Upper lobe of left lung (tissue), 6 donors: ENCODE measurements around the gene IFNG. TPM values are rescaled to one million over a fixed set of nuclear protein-coding genes. Genes with fewer than 3 reads are reported as not detected.

Experiments
- ATAC-seq, 2 donors: fragments of 200-7000 bp; cut with Tn5 transposase; one replicate each; pipeline ENCODE4 v1.9.1; 2022; ENCODE audit warnings: mild to moderate bottlenecking in 2 of 2, moderate library complexity in 2 of 2; ENCODE audit not compliant: low FRiP score in 2 of 2
- DNase-seq, 2 donors: peaks; one replicate each; pipeline ENCODE4 v3.0.0-alpha.2; 2019 to 2020
- H3K27ac ChIP-seq, 4 donors: fragments of 200-600 bp; sonication (generic); one replicate each; pipeline ENCODE4 v1.5.1; 2016 to 2019
- H3K27me3 ChIP-seq, 4 donors: fragments of 200-600 bp; sonication (generic); one replicate each; pipeline ENCODE4 v1.5.1; 2017 to 2019
- H3K36me3 ChIP-seq, 4 donors: fragments of 200-600 bp; sonication (generic); one replicate each; pipeline ENCODE4 v1.5.1; 2016 to 2019
- H3K4me1 ChIP-seq, 4 donors: fragments of 200-600 bp; sonication (generic); one replicate each; pipeline ENCODE4 v1.5.1; 2018 to 2019
- H3K4me3 ChIP-seq, 4 donors: fragments of 200-600 bp; sonication (generic); one replicate each; pipeline ENCODE4 v1.5.1; 2017 to 2019; ENCODE audit warnings: mild to moderate bottlenecking in 2 of 4, moderate library complexity in 1 of 4
- H3K9me3 ChIP-seq, 4 donors: fragments of 200-600 bp; sonication (generic); one replicate each; pipeline ENCODE4 v1.5.1; 2018 to 2019
- EP300 ChIP-seq, 4 donors: sonication (generic); formaldehyde crosslinking; IDR thresholded peaks; one replicate each; pipeline ENCODE4 v1.5.1; 2017; ENCODE audit warnings: antibody characterized with exemption in 4 of 4, control low read depth in 2 of 4
- POLR2A ChIP-seq, 4 donors: fragments of 450-650 bp; IDR thresholded peaks; one replicate each; pipeline ENCODE4 v1.5.1; 2016 to 2017; ENCODE audit warnings: antibody characterized with exemption in 4 of 4, mild to moderate bottlenecking in 2 of 4
- POLR2AphosphoS5 ChIP-seq, 2 donors: sonication (generic); formaldehyde crosslinking; IDR thresholded peaks; one replicate each; pipeline ENCODE4 v1.5.1; 2017; ENCODE audit warnings: antibody characterized with exemption in 2 of 2
- WGBS, 2 donors: methylation state at CpG; one replicate each; pipeline ENCODE4 v1.1.5; 2017 to 2018; 5-methylcytosine and 5-hydroxymethylcytosine counted together
- total RNA-seq, 6 donors: library from RNA; depleted of rRNA in 4 of 6; stranded (reverse); fragments of >200 nt in 4 of 6; gene quantifications; one replicate each; pipeline versions ENCODE4 v1.1.0 to v1.2.1, GENCODE V29; 2016 to 2021
- TF ChIP-seq, protein P1 (sequence below), 6 experiments: fragments of 450-650 bp in 4 of 6; fragments of 200-600 bp in 2 of 6; sonication (generic) in 2 of 6; IDR thresholded peaks; one replicate each; pipeline ENCODE4 v1.5.1; 2016 to 2019; ENCODE audit warnings: antibody characterized with exemption in 6 of 6
- donor health status: DM: no; HTN: no; CAD: no; lungs with moderate emphysema.
- donor health status: DM: no; HTN: yes; CAD: no; lungs with severe emphysema.

IFNG gene
- total RNA-seq, 6 donors from 2014 or later, result 0.54 to 0.57 TPM; not detected in 4

DNA sequence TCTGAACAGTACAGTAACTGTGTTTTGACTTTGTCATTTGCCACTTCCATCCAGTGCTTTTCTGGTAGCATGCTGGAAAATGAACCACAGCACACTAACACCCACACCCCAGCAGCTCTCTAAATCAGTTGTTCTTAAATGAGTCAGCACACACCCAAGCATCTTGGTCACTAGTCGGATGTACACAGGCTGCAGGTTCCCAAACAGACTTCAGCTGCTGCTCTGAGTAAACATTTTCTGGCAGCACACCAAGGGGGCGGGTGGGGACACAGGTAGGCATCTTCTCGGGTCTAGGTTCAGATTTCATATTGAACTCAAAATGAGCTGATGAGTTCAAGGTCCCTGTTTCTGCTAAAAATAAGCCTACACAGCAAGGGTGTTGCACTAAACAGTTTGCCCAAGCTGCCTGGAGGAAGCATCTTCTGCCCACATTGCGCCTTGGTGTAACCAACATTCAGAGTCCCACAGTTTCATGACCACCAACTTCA lies 39.8 kb downstream of the IFNG start:
- ATAC-seq (no peak), DNase-seq (no peak)
- Histone ChIP-seq H3K36me3 (no peaks in the 10 kb centered on the region), H3K27me3 (no peaks in the 10 kb centered on the region), H3K4me3 (no peak overlapping the region), H3K9me3 (no peaks in the 10 kb centered on the region), H3K27ac (no peak overlapping the region), H3K4me1 (no peaks in the 10 kb centered on the region)
- no peak for TF ChIP-seq POLR2AphosphoS5 (IDR thresholded peaks at IDR 0.05)
- no peak for TF ChIP-seq EP300 (IDR thresholded peaks at IDR 0.05)
- no peak for TF ChIP-seq POLR2A (IDR thresholded peaks at IDR 0.05)
- TF ChIP-seq, protein P1, sequence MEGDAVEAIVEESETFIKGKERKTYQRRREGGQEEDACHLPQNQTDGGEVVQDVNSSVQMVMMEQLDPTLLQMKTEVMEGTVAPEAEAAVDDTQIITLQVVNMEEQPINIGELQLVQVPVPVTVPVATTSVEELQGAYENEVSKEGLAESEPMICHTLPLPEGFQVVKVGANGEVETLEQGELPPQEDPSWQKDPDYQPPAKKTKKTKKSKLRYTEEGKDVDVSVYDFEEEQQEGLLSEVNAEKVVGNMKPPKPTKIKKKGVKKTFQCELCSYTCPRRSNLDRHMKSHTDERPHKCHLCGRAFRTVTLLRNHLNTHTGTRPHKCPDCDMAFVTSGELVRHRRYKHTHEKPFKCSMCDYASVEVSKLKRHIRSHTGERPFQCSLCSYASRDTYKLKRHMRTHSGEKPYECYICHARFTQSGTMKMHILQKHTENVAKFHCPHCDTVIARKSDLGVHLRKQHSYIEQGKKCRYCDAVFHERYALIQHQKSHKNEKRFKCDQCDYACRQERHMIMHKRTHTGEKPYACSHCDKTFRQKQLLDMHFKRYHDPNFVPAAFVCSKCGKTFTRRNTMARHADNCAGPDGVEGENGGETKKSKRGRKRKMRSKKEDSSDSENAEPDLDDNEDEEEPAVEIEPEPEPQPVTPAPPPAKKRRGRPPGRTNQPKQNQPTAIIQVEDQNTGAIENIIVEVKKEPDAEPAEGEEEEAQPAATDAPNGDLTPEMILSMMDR (IDR thresholded peaks at IDR 0.05), result no peak
- 40 to 68% methylated on average over 4 of the region's 4 CpGs for WGBS, 2 donors

DNA sequence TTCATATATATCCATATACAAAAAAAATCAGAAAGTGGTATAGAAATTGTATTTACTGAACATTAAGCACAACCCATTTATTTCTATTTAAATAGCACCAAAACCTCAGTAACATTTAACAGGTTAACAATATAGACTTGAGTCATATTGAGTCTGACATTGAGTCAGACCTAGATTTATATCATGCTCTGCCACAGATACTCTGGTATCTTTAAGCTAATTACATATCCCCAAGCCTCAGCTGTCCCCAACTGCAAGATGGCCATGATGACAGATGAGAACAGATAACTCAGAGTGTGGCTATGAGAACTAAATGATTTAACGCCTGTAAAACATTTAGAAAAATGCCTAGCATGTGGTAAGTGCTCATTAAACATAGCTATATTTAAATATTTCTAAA lies 40.3 kb downstream of the IFNG start:
- H3K27me3 ChIP-seq, result no peaks in the 10 kb centered on the region
- WGBS, 2 donors, result 33 to 63% methylated on average over 1 of the region's 1 CpG
- DNase-seq, result no peak
- no peaks in the 10 kb centered on the region for H3K4me1 ChIP-seq
- H3K36me3 ChIP-seq, result no peaks in the 10 kb centered on the region
- no peaks in the 10 kb centered on the region for H3K9me3 ChIP-seq
- ATAC-seq, result no peak
- no peak overlapping the region for H3K4me3 ChIP-seq
- TF ChIP-seq EP300 (IDR thresholded peaks at IDR 0.05) (no peak), POLR2AphosphoS5 (IDR thresholded peaks at IDR 0.05) (no peak), POLR2A (IDR thresholded peaks at IDR 0.05) (no peak)
- TF ChIP-seq, protein P1 (IDR thresholded peaks at IDR 0.05), result no peak
- no peak overlapping the region for H3K27ac ChIP-seq

DNA sequence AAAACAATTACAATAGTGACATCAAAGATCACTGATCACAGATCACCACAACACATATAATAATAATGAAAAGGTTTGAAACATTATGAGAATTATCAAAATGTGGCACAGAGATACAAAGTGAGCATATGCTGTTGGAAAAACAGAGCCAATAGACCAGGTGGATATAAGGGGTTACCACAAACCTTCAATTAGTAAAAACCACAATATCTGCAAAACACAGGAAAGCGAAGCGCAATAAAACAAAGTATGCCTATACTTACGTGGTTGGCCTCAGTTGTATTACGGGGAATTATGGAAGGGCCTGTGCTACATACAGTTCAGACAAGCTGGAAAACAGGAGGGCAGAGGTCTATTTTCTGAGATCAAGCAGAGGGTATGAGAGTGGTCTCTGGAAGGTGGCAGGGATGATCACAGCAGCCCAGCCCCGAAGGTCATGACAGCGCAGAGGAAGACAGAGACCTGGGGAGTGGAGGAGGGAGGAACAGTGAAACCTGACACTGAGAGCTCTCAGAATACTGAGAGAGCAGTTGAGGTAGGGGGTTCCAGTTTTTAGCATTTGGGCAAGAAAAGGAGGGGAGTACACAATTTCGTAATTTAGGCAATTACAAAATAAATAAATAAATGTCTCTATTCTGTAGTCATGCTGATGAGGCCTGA lies 41.3 kb downstream of the IFNG start:
- no peaks in the 10 kb centered on the region for H3K9me3 ChIP-seq
- H3K4me3 ChIP-seq, result no peak overlapping the region
- H3K27me3 ChIP-seq, result no peaks in the 10 kb centered on the region
- ATAC-seq (no peak), DNase-seq (no peak)
- WGBS, 2 donors, result 70 to 83% methylated on average over 7 of the region's 7 CpGs
- H3K4me1 ChIP-seq, result no peaks in the 10 kb centered on the region
- no peak for TF ChIP-seq POLR2A (IDR thresholded peaks at IDR 0.05)
- TF ChIP-seq EP300 (IDR thresholded peaks at IDR 0.05), result no peak
- TF ChIP-seq, protein P1 (IDR thresholded peaks at IDR 0.05), result no peak
- TF ChIP-seq POLR2AphosphoS5 (IDR thresholded peaks at IDR 0.05), result no peak
- H3K36me3 ChIP-seq, result no peaks in the 10 kb centered on the region
- no peak overlapping the region for H3K27ac ChIP-seq

DNA sequence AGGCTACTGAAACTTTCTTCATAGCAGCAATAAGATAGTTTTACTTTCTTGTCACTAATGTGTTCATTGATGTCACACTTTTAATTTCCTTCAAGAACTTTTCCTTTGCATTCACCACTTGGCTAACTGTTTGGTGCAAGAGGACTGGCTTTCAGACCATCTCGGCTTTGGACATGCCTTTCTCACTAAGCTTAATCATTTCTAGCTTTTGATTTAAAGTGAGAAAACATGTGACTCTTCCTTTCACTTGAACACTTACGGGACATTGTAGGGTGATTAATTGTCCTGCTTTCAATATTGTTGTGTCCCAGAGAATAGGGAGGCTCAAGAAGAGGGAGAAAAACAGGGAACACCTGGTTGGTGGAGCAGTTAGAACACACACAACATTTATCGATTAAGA lies 41.9 kb downstream of the IFNG start:
- ATAC-seq (no peak), DNase-seq (no peak)
- WGBS, 2 donors, result 64 to 76% methylated on average over 3 of the region's 3 CpGs
- no peaks in the 10 kb centered on the region for H3K27me3 ChIP-seq
- H3K36me3 ChIP-seq, result no peaks in the 10 kb centered on the region
- H3K4me1 ChIP-seq, result no peaks in the 10 kb centered on the region
- H3K27ac ChIP-seq, result no peak overlapping the region
- TF ChIP-seq POLR2A (IDR thresholded peaks at IDR 0.05) (no peak), EP300 (IDR thresholded peaks at IDR 0.05) (no peak), POLR2AphosphoS5 (IDR thresholded peaks at IDR 0.05) (no peak)
- TF ChIP-seq, protein P1 (IDR thresholded peaks at IDR 0.05), result no peak
- H3K9me3 ChIP-seq, result no peaks in the 10 kb centered on the region
- no peak overlapping the region for H3K4me3 ChIP-seq

DNA sequence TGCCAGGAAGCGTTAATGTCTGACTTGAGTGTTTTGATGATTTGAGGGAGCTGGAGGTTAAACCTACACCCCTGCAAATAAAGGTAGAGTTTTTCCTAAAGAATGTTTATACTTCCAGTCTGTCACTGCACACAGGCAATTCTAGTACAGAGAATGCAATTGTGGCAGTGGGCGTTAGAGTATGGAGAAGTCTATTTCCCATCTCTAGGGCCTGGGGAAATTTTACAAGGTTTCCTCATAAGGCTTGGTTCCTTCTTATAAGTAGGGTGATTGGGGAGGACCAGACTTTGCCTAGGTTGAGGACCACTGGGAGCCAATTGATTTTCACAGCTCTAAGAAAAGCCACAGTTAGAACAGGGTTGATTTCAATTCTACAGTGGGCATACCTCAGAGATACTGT lies 44.3 kb downstream of the IFNG start:
- H3K4me3 ChIP-seq, result no peak overlapping the region
- H3K27me3 ChIP-seq, result no peaks in the 10 kb centered on the region
- H3K36me3 ChIP-seq, result no peaks in the 10 kb centered on the region
- no peaks in the 10 kb centered on the region for H3K4me1 ChIP-seq
- H3K27ac ChIP-seq, result no peak overlapping the region
- H3K9me3 ChIP-seq, result no peaks in the 10 kb centered on the region
- WGBS, 2 donors, result 78 to 89% methylated on average over 2 of the region's 2 CpGs
- TF ChIP-seq POLR2A (IDR thresholded peaks at IDR 0.05), result no peak
- TF ChIP-seq EP300 (IDR thresholded peaks at IDR 0.05), result no peak
- TF ChIP-seq POLR2AphosphoS5 (IDR thresholded peaks at IDR 0.05), result no peak
- TF ChIP-seq, protein P1 (IDR thresholded peaks at IDR 0.05), result no peak
- DNase-seq, result no peak
- ATAC-seq, result no peak
